HCT116 (cell line): Measurements from ENCODE around the gene XYLT1. TPM values are rescaled to one million over a fixed set of nuclear protein-coding genes. Genes with fewer than 3 reads are reported as not detected.

Experiments
- ATAC-seq: fragments of 200-7000 bp; cut with Tn5 transposase; 2 replicates; pipeline ENCODE4 v1.9.1; 2020; ENCODE audit warnings: mild to moderate bottlenecking, moderate library complexity
- BruUV-seq: library from RNA; stranded (reverse); fragments of 400-500 nt; replicated peaks from 2 replicates; lab custom pipeline; 2021; lab: Mats Ljungman, UMichigan
- CTCF ChIA-PET: fragments of 300-600 bp; sonication (Branson Sonifier 250); formaldehyde crosslinking; loops from one replicate; lab custom pipeline; 2021; ENCODE audit warnings: antibody characterized with exemption; lab: Charles Lee
- POLR2A ChIA-PET: fragments of 300-600, 350-600 bp; sonication (Branson Sonifier 250); formaldehyde crosslinking; loops from one replicate; lab custom pipeline; 2021; ENCODE audit warnings: antibody characterized with exemption; lab: Charles Lee
- RAD21 ChIA-PET, 2 experiments: fragments of 300-600 bp; sonication (Branson Sonifier 250); formaldehyde crosslinking; loops; one replicate each; lab custom pipeline; 2023; ENCODE audit warnings: low total read pairs in 2 of 2; ENCODE audit not compliant: uncharacterized antibody in 2 of 2, unreplicated experiment in 2 of 2, low non-redundant PET in 1 of 2; lab: Charles Lee
- DNase-seq: peaks from one replicate; pipeline ENCODE4 v3.0.0-alpha.2; 2010; ENCODE audit warnings: low read depth, low spot score
- H2AFZ ChIP-seq: fragments of 200-600 bp; shearing (Covaris generic), sonication (generic); 2 replicates; pipeline ENCODE4 v1.6.1; 2017; ENCODE audit warnings: low read depth, mixed run types, mixed read lengths, antibody characterized with exemption, low read length; ENCODE audit not compliant: poor library complexity, severe bottlenecking
- H3K27ac ChIP-seq: 2 replicates; pipeline ENCODE4 v1.5.1; 2012; ENCODE audit warnings: low read depth, low read length
- H3K27me3 ChIP-seq: fragments of 200-600 bp; sonication (generic); 2 replicates; pipeline ENCODE4 v1.6.1; 2016; ENCODE audit warnings: mixed run types, low read length, mixed read lengths; ENCODE audit not compliant: insufficient read depth
- H3K36me3 ChIP-seq, 2 experiments: fragments of 200-500 bp in 1 of 2; fragments of 200-600 bp in 1 of 2; sonication (Bioruptor generic) in 1 of 2; sonication (generic) in 1 of 2; 2 replicates each; pipeline versions ENCODE4 v1.5.1 to v1.6.1; 2014 to 2016; ENCODE audit warnings: low read length in 2 of 2, inconsistent platforms in 1 of 2, mixed read lengths in 1 of 2, mixed run types in 1 of 2; ENCODE audit not compliant: insufficient read depth in 2 of 2, control insufficient read depth in 1 of 2
- H3K4me1 ChIP-seq, 2 experiments: fragments of 200-600 bp in 1 of 2; sonication (generic) in 1 of 2; 2 replicates each; pipeline versions ENCODE4 v1.5.1 to v1.6.1; 2012 to 2017; ENCODE audit warnings: low read length in 2 of 2, inconsistent platforms in 1 of 2, mild to moderate bottlenecking in 1 of 2, mixed read lengths in 1 of 2, mixed run types in 1 of 2, moderate library complexity in 1 of 2; ENCODE audit not compliant: insufficient read depth in 2 of 2, control insufficient read depth in 1 of 2
- H3K4me2 ChIP-seq: fragments of 200-600 bp; sonication (generic); 2 replicates; pipeline ENCODE4 v1.6.1; 2017; ENCODE audit warnings: mixed run types, low read length, mixed read lengths
- H3K4me3 ChIP-seq, 2 experiments: fragments of 200-600 bp in 1 of 2; sonication (generic) in 1 of 2; replicated peaks in 1 of 2; 2 replicates each; pipeline ENCODE4 v1.5.1; 2011 to 2016; ENCODE audit warnings: low read length in 2 of 2, control low read depth in 1 of 2, low read depth in 1 of 2, mild to moderate bottlenecking in 1 of 2, mixed read lengths in 1 of 2, mixed run types in 1 of 2
- H3K79me2 ChIP-seq: fragments of 200-600 bp; sonication (generic); 2 replicates; pipeline ENCODE4 v1.6.1; 2017; ENCODE audit warnings: mild to moderate bottlenecking, mixed run types, low read length, moderate library complexity, mixed read lengths; ENCODE audit not compliant: insufficient read depth
- H3K9ac ChIP-seq: fragments of 200-600 bp; sonication (generic); 2 replicates; pipeline ENCODE4 v1.6.1; 2016; ENCODE audit warnings: low read length, mixed read lengths
- H3K9me2 ChIP-seq: fragments of 200-600 bp; sonication (generic), shearing (Covaris generic); 2 replicates; pipeline ENCODE4 v1.6.1; 2017; ENCODE audit warnings: mixed run types, mild to moderate bottlenecking, moderate library complexity; ENCODE audit not compliant: insufficient read depth
- H3K9me3 ChIP-seq, 2 experiments: fragments of 200-500 bp in 1 of 2; fragments of 200-600 bp in 1 of 2; sonication (Bioruptor generic) in 1 of 2; sonication (generic) in 1 of 2; 2 replicates each; pipeline ENCODE4 v1.6.1; 2014 to 2017; ENCODE audit warnings: low read length in 2 of 2, mixed read lengths in 2 of 2, inconsistent platforms in 1 of 2, low read depth in 1 of 2, mild to moderate bottlenecking in 1 of 2, mixed run types in 1 of 2, moderate library complexity in 1 of 2; ENCODE audit not compliant: control insufficient read depth in 1 of 2, insufficient read depth in 1 of 2
- H4K20me1 ChIP-seq: fragments of 200-600 bp; sonication (generic), shearing (Covaris generic); 2 replicates; pipeline ENCODE4 v1.6.1; 2017; ENCODE audit warnings: mixed run types, mild to moderate bottlenecking, moderate library complexity; ENCODE audit not compliant: insufficient read depth
- EZH2phosphoT487 ChIP-seq: fragments of 200-600 bp; IDR thresholded peaks from 2 replicates; pipeline ENCODE4 v1.6.1; 2018; ENCODE audit warnings: antibody characterized with exemption, borderline replicate concordance
- POLR2A ChIP-seq: IDR thresholded peaks from 2 replicates; pipeline ENCODE4 v1.7.0; 2011; ENCODE audit warnings: borderline replicate concordance; ENCODE audit not compliant: insufficient read depth, insufficient read length; ENCODE audit errors: extremely low read depth
- POLR2AphosphoS5 ChIP-seq: IDR thresholded peaks from 2 replicates; pipeline ENCODE4 v1.6.1; 2011; ENCODE audit warnings: mild to moderate bottlenecking, low read depth, low read length, moderate library complexity
- REST ChIP-seq: IDR thresholded peaks from 2 replicates; pipeline ENCODE4 v1.6.1; 2012; ENCODE audit warnings: low read depth
- SIN3A ChIP-seq: IDR thresholded peaks from 2 replicates; pipeline ENCODE4 v1.6.1; 2012; ENCODE audit warnings: low read depth
- SP1 ChIP-seq: IDR thresholded peaks from 2 replicates; pipeline ENCODE4 v1.6.1; 2012; ENCODE audit warnings: low read depth
- ZBTB33 ChIP-seq: IDR thresholded peaks from 2 replicates; pipeline ENCODE4 v1.6.1; 2011; ENCODE audit warnings: mild to moderate bottlenecking, low read length, moderate library complexity; ENCODE audit not compliant: insufficient replicate concordance; ENCODE audit errors: extremely low read depth
- ZNF274 ChIP-seq: fragments of 200-500 bp; sonication (Bioruptor generic); IDR thresholded peaks from 2 replicates; pipeline ENCODE4 v1.6.1; 2014; ENCODE audit warnings: mild to moderate bottlenecking, low read depth, low read length, inconsistent platforms
- intact Hi-C: fragments of 100-400 bp; cut with micrococcal nuclease; formaldehyde crosslinking; loops from 2 replicates; pipeline ENCODE4 v1.10.0; 2022
- total RNA-seq: library from RNA; stranded (reverse); gene quantifications from one replicate; pipeline ENCODE4 v1.2.1, GENCODE V29; 2021; ENCODE audit not compliant: unreplicated experiment

The XYLT1 gene
- total RNA-seq, 1 experiment from 2014 or later = 4.5 TPM

- Histone ChIP-seq H3K79me2 (no peaks in the 10 kb centered on the region), H3K9me2 (no peaks in the 10 kb centered on the region), H3K4me1 (no peaks in the 10 kb centered on the region), H3K9me3 (no peaks in the 10 kb centered on the region), H2AFZ (no peak overlapping the region), H4K20me1 (no peaks in the 10 kb centered on the region), H3K27me3 (no peaks in the 10 kb centered on the region), H3K9ac (no peak overlapping the region), H3K27ac (no peak overlapping the region), H3K36me3 (no peaks in the 10 kb centered on the region), H3K4me3 (no peak overlapping the region), H3K4me2 (no peak overlapping the region)
- ChIA-PET CTCF (no interaction called here), POLR2A (no interaction called here), RAD21 (no interaction called here)
- TF ChIP-seq ZBTB33 (no peak), ZNF274 (no peak), REST (no peak), SP1 (no peak), POLR2AphosphoS5 (no peak), SIN3A (no peak), EZH2phosphoT487 (no peak), POLR2A (no peak)
- ATAC-seq = no peak
- DNase-seq = no peak
- no TSS peak for BruUV-seq
- intact Hi-C loops = no loop called here
Observed at GRCh38 chr16:17412221-17412620, 58.5 kb downstream of the XYLT1 start.
